ENCODE measurements around the gene RPL4. TPM values are rescaled to one million over a fixed set of nuclear protein-coding genes. Genes with fewer than 3 reads are reported as not detected.

Gene RPL4
- total RNA-seq: 1,000 to 10,000 TPM; 3,226 to 5,904 (median 4,447) TPM
- 1,000 to 10,000 TPM; 5,574 to 6,065 TPM for polyA plus RNA-seq
- long read RNA-seq, donor 1, transcript RPL4-201 (10 exons, 2,769 nt): major isoform, 30,174 of 31,348 reads
- long read RNA-seq, donor 1, transcript RPL4-203 (9 exons, 1,396 nt): minor isoform, 10 of 31,348 reads
- long read RNA-seq, donor 1, partial matches to known transcripts: 851 of 31,348 reads
- long read RNA-seq, donor 1, other reads (novel, unspliced or antisense): 311 of 31,348 reads
- long read RNA-seq, donor 2, transcript RPL4-211 (2 exons, 593 nt): minor isoform, 5 of 1,437 reads
- long read RNA-seq, donor 2, transcript RPL4-213 (4 exons, 819 nt): minor isoform, 11 of 1,437 reads
- long read RNA-seq, donor 2, transcript RPL4-201 (10 exons, 2,769 nt): major isoform, 878 of 1,437 reads
- long read RNA-seq, donor 2, transcript RPL4-210 (6 exons, 1,099 nt): minor isoform, 8 of 1,437 reads
- long read RNA-seq, donor 2, partial matches to known transcripts: 471 of 1,437 reads
- long read RNA-seq, donor 2, other reads (novel, unspliced or antisense): 59 of 1,437 reads
- long read RNA-seq, donor 3, transcript RPL4-201 (10 exons, 2,769 nt): major isoform, 2,504 of 2,661 reads
- long read RNA-seq, donor 3, partial matches to known transcripts: 114 of 2,661 reads
- long read RNA-seq, donor 3, other reads (novel, unspliced or antisense): 41 of 2,661 reads

- Histone ChIP-seq H3K27me3 (no peaks in the 10 kb centered on the region), H3K4me3 (peak within 1 kb of the TSS; percentile 68), H3K36me3 (no peaks in the 10 kb centered on the region), H3K27ac (peak within 1 kb of the TSS; percentile 82 to 87), H3K4me1 (ENCODE audit: insufficient read depth) (peaks cover 3% of the 10 kb centered on the region), H3K9me3 (no peaks in the 10 kb centered on the region)
- TF ChIP-seq EP300 (IDR thresholded peaks at IDR 0.05) (no peak), POLR2A (IDR thresholded peaks at IDR 0.05) (peak; percentile 95), CTCF (IDR thresholded peaks at IDR 0.05) (peak in 2 of 3 donors; percentile 25 to 52)
- peak; percentile 74 to 88 (median 83) for DNase-seq
- intact Hi-C loops (cut with DNase I): loop anchor here in 1 of 4 donors (5.0 kb wide), 1 partner anchor 712 kb away; the partner anchor contains the start of gene DENND4A
- WGBS, 3 donors: 0 to 1% (median 0%) methylated on average over 46 of the region's 46 CpGs
Observed at GRCh38 chr15:66504563-66505429, at the start of gene RPL4, which contains the start of gene ZWILCH. TSS of gene RPL4 (minus strand) at chr15:66504855. CDS start at chr15:66504790, 65 bp downstream. TSS of gene ZWILCH (plus strand) at chr15:66505326. CDS start at chr15:66505339, 13 bp downstream.

DNA sequence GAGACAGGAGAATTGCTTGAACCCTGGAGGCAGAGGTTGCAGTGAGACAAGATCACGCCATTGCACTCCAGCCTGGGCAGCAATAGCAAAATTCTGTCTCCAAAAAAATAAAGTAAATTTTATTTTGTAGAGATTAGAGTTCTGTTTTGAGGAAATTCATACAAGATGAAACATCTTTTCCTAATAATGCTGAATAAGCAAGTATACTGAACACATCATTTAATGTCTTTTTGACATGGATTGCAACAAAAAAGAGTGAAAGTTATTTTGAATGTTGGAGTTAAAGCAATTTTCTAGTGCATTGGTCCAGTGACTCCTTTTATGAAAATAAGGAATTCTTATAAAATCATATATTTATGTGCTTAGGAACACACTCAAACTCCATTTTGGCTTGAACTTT lies 40.6 kb upstream of the RPL4 start:
- DNase-seq: no peak
- TF ChIP-seq EP300 (IDR thresholded peaks at IDR 0.05) (no peak), CTCF (IDR thresholded peaks at IDR 0.05) (no peak), POLR2A (IDR thresholded peaks at IDR 0.05) (no peak)
- no peaks in the 10 kb centered on the region for H3K4me1 ChIP-seq (ENCODE audit: insufficient read depth)
- intact Hi-C loops (cut with DNase I): no loop called here
- no peaks in the 10 kb centered on the region for H3K9me3 ChIP-seq
- no peaks in the 10 kb centered on the region for H3K27me3 ChIP-seq
- no peak overlapping the region for H3K4me3 ChIP-seq
- no peak overlapping the region for H3K27ac ChIP-seq
- 95 to 100% (median 97%) methylated on average over 1 of the region's 1 CpG for WGBS, 3 donors
- H3K36me3 ChIP-seq: no peaks in the 10 kb centered on the region

GRCh38 chr15:66542896-66543295 lies 38.2 kb upstream of the RPL4 start:
- no peak overlapping the region for H3K4me3 ChIP-seq
- 96 to 99% (median 97%) methylated on average over 4 of the region's 4 CpGs for whole genome bisulfite sequencing, 3 donors
- no peaks in the 10 kb centered on the region for H3K27me3 ChIP-seq
- H3K27ac ChIP-seq: no peak overlapping the region
- DNase-seq: no peak
- H3K9me3 ChIP-seq: no peaks in the 10 kb centered on the region
- H3K4me1 ChIP-seq (ENCODE audit: insufficient read depth): no peaks in the 10 kb centered on the region
- no peaks in the 10 kb centered on the region for H3K36me3 ChIP-seq
- TF ChIP-seq POLR2A (IDR thresholded peaks at IDR 0.05) (no peak), EP300 (IDR thresholded peaks at IDR 0.05) (no peak), CTCF (IDR thresholded peaks at IDR 0.05) (no peak)
- intact Hi-C loops (cut with DNase I): no loop called here

GRCh38 chr15:66535056-66535455 lies 30.4 kb upstream of the RPL4 start:
- no peaks in the 10 kb centered on the region for H3K4me1 ChIP-seq (ENCODE audit: insufficient read depth)
- intact Hi-C loops (cut with DNase I): no loop called here
- H3K27ac ChIP-seq: no peak overlapping the region

More at GRCh38 chr15:66535056-66535455, 30.4 kb upstream of the RPL4 start:
- WGBS, 3 donors: 75 to 89% (median 79%) methylated on average over 9 of the region's 9 CpGs
- Histone ChIP-seq H3K4me3 (no peak overlapping the region), H3K27me3 (no peaks in the 10 kb centered on the region), H3K9me3 (no peaks in the 10 kb centered on the region), H3K36me3 (no peaks in the 10 kb centered on the region)
- no peak for DNase-seq
- TF ChIP-seq EP300 (IDR thresholded peaks at IDR 0.05) (no peak), POLR2A (IDR thresholded peaks at IDR 0.05) (no peak), CTCF (IDR thresholded peaks at IDR 0.05) (no peak)

All from ovary (tissue), 10 donors.